ENCODE measurements around the gene ARID1A.
"Not testable (repeated sequence)": the region's sequence is repeated elsewhere in the genome, so short reads cannot be mapped to it uniquely, and the experiment has no call there.

Gene ARID1A

DNA sequence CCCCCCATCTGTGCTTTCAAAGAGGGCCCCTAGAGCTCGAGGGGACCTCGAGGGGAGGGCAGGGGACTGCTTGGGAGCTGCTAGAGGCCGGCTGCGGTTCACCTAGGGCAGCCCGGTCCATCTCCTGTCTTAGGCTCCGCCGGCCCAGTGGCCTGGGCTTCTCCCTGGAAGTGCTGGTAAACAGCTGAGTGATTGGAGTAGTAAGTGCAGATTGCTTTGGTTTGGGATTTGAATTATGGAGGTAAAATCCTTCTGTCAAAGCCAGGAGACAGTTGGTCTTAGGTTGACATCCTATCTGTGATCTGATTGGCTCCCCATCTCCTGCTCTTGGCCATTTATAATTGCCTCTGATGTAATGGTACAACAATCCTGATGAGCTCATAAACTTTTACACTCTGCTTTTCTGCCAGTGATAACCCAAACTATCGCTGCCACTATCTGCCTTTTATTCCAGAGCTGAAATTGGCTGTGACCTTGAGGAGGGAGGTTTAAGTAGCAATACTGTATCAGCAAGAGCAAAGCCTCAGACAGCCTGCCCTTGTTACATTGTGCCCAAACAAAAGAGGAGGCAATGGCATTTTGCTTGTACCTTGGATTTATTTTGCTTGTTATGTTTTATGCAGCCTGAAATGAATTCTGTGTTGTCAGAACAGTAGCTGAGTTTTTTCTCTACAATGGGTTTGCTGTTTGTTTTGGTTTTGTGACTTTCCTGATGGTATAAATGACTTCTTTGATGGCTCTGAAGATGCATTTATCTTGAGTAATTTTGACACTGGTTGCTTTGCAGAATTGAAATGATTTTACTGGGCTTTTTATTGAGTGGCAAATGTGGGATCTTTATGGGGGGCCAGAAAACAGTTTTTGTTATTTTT is 2.4 kb downstream of the ARID1A start:
- peak; percentile 84 for DNase-seq

DNA sequence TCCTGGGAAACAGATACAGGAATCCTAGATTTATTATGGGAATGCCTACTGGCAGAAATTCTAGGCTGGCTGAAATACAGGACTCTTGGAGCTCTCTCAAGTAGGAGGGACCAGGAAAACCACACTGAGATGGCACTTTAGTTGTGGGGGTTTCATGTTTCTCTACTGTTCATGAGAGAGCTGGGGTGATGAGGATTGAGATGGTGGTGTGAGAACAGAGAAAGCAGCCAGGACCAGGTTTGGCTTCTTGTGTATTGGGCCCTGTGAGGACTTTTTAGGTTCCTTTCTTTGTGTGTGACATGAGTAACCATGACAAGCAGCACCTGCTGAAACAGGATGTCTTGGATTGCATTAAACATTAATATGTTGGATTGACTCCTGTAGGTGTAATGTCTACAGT is 4.9 kb downstream of the ARID1A start:
- DNase-seq = no peak

DNA sequence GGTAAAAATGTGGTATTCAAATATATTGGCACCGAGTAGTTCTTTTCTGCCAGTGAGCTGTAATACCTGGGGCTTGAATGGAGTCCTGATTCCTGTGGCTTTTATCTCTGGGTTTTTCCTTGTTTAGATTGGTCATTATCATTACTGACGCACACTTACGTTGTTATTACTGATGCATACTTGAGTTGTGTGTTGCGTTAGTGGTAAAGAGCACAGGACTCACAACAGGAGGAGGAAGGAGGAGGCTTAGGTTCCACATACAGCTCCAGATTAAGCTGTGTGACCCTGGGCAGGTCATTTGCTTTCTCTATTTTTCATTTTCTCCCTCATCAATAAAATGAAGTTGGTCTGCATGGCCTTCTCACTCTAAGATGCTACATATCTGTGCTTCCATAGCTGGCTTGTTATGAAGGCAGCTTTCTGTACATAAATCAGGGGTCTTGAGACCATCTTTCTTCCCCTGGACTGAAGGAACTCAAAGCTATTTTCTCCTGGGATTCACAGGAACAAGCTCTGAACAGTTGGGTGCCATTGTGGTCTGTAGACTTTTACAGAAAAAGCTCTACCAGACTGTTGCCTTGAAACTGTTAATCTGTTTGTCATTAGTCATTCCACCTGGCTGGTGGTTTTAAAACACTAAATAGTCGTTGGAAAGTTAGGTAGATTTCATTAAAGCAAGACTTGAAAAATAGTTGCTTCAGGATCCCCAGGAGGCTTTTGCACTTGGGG is 5.6 kb downstream of the ARID1A start:
- no peak for DNase-seq

DNA sequence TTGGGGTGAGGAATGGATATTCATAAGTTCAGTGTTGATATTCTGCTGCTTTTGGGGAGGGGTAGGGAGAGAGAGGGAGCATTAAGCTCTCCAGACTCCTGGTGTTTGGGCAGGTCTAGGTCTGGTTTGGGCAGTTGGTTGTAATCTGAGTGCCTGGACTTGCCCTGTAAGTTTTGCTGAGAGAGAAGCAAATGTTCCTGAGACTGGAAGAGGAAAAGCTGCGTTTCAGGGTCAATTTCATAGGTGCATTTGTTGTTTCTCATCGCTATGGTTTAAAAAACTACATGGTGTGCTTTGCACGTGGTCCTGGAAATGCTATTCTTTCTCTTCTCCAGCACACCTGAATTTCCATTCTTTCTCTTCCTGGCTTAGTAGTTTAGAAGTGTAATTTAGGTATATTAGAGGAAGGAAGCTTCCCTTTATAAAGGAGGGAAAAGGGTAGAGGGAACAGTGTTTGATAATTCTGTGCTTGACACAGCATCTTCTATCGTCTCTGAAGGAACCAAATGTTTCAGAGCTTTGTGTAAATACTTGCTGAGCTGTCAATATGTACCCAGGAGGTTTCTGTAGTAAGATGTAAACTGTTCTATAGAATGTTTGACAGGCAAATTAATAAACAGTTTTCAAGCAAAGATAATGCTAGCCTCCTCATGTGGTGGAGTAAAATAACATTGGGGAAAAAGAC is 6.3 kb downstream of the ARID1A start:
- DNase-seq = no peak

DNA sequence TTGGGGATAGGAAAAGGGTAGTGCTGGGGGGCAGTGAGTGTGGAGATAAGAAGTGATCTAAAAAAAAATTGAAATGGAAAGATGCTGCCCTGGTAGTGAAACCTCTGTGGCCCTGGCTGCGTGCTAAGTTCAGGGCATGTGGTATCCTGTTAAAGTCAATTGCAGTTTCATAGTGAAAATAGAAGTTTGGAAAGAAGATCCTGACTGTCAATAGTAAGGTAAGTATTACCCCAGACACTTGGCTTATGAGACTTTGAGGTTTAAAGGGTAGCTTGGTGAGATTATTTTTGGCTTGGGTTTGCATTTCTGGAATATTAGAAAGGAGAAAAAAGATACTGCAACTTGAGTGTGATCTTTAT is 6.8 kb downstream of the ARID1A start:
- no peak for DNase-seq

DNA sequence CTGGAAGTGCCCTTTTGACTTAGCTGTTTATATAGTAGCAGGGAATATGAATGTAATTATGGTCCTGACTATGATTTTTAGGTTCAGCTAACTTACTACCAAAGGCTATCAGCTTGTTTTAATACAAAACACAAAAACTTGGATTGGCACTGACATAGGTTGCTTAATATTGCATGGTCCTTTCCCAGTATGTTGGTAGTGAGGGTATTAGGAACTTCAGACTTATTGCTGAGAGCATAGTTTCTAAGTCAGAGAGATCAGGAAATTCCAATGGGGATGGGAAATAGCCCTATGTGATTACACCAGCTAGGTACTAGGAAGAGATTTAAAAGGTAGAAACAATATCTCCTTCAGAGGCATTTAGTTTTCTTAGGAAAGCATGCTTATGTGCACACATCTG is 7.7 kb downstream of the ARID1A start:
- DNase-seq = no peak

DNA sequence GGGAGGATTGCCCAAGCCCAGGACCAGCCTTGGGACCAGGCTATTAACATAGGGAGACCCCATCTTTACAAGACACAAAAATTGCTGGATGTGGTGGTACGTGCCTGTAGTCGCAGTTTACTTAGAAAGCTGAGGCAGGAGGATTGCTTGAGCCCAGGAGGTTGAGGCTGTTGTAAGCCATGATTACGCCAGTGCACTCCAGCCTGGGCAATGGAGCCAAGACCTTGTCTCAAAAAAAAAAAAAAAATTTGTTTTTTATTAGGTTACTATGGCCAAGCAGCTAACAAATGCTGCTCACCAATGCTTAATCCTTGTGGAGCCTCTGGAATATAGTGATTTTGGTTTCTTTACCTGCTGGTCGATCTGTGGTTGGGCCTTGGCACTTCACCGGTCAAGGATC is 8.8 kb downstream of the ARID1A start:
- no peak for DNase-seq

DNA sequence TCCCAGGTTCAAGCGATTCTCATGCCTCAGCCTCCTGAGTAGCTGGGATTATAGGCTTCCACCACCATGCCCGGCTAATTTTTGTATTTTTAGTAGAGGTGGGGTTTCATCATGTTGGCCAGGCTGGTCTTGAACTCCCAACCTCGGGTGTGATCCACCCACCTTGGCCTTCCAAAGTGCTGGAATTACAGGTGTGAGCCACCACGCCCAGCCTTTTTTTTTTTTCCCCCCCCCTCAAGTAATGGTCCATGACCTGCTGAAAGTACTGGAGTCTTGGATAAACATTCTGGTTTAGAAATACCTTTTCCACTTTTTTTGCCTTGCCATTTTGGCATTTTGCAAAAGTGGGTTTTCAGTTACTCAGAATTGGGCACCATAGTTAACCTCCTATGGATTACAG is 9.4 kb downstream of the ARID1A start:
- not testable (repeated sequence) for DNase-seq

DNA sequence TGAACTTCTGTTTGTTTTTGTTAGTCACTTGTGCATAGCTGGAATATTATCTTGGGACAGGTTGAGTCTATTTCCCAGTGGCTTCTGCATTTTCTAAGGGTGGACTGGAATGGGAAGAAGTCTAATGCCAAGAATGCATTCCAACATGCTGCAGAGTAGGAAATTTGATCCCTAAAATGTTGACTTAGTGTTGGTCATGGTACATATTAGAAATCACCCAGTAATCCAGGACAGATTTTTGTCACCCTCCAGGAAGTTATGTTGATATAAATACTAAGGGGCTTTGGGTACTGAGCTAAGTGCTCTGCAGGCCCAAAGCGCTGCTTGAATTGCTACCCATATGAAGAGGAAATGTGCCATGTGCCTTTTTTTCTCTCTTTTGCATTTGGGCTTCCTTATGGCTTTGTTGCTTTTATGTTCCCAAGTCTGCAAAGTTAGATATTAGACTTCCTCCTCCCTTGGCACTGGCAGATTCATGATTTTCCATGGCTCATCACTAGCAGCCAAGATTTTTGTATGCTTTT is 10.0 kb downstream of the ARID1A start:
- DNase-seq = no peak

DNA sequence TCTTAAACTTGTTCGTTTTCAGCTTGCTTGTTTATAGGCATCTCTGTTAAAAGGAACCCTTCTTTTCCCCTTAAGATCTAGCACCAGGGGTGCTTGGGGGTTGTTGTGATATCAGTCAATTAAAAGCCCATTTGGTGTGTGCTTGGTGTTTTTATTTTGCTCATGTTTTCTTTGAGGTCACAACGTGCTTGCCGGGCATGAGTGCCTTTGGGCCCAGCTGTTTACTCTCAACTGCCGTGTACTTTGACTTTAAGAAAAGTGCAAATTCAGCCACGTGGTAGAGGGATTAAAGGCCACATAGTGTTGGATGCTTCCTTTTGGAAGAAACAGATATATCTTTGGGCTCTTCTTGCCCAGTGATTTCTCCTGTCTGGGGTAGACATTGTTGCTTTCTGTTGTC is 10.5 kb downstream of the ARID1A start:
- no peak for DNase-seq

DNA sequence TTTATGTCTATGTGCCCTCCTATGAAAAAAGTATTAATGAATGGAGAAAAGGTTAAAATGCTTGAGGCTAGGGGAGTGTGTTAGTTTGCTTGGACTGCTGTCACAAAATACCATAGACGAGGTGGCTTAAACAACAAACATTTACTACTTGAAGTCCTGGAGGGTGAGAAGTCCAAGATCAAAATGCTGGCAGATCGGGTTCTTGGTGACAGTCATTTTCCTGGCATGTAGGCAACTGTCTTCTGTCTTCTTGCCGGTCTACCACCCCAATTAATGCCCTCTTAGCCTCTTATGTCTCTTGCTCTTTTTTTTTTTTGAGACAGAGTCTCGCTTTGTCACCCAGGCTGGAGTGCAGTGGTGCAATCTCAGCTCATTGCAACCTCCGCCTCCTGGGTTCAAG is 15.0 kb downstream of the ARID1A start:
- no peak for DNase-seq

DNA sequence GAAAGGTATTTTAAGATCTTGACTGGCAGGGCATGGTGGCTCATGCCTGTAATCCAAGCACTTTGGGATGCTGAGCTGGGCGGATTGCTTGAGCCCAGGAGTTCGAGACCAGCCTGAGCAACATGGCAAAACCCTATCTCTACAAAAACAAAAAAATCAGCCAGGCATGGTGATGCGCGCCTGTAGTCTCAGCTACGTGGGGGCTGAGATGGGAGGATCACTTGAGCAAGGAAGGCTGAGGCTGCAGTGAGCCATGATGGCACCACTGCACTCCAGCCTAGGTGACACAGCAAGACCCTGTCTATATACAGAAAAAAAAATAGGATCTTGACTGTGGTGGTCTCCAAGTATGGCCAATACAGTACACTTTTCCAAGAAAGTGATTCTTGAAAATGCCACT is 16.0 kb downstream of the ARID1A start:
- DNase-seq = no peak

DNA sequence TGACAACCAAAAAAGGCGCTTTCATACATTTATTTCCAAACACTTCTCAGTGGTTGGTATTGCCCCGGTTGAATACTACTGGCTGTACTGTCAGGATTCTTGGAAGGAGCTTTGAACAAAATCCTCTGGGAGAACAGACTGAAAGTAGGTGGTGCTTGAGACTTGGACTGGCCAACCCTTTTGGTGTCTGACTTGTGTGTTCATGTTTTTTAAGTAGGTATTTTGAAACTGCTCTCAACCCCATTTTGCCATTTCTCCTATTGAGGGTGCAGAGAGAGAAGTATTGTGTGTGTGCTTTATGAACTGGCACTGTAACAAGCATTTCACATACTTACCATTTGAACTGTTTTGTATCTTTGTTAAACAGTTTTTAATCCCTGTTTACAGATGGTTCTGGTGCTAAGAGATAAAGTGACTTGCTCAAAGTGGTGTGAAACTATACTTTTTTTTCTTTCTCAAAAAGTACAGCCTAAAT is 21.2 kb downstream of the ARID1A start:
- no peak for DNase-seq

DNA sequence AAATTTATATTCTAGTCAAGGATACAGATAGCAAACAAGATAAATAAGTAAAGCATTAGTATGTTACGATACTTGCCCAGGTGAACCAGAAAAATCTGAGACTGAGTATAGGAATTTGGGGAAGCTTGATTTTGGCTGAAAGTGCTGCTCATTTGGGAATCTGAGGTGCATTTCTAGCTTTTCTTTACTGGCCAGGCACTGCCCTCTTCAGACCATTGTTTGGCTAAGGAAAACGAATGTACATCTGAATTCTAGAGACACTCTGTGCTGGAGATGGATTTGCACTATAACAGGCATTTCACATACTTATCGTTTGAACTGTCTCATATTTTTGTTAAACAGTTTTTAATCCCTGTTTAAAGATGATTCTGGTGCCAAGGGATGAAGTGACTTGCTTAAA is 23.4 kb downstream of the ARID1A start:
- DNase-seq = no peak

DNA sequence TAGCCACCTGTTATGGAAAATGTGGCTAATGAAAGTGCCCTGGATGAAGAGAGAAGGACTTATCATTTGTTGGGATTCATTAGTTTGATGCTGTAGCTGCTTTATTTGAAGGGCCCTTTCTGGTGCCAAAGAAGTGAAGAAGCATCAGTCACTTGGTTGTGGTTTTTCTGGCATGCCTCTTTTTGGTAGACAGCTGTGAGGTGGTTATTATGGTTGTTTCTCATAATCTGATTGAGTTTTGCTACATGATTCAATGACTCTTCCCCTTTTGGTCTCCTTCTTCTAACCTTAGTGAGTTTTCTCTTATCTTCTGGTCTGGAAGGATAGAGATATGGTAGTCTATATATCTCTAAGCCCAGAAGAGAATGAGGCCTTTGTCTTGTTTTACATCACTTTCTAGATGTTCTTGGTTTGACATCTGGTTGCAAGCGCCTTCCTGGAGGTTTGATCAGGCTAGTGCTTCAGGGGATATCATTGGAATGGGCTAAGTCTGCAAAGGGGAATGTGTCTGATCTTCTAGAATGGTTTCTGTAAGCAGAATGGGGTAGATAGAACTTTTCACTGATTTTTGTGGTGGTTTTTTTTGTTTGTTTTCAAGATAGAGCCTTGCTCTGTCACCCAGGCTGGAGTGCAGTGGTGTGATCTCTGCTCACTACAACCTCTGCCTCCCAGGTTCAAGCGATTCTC is 26.0 kb downstream of the ARID1A start:
- DNase-seq = peak; percentile 34

DNA sequence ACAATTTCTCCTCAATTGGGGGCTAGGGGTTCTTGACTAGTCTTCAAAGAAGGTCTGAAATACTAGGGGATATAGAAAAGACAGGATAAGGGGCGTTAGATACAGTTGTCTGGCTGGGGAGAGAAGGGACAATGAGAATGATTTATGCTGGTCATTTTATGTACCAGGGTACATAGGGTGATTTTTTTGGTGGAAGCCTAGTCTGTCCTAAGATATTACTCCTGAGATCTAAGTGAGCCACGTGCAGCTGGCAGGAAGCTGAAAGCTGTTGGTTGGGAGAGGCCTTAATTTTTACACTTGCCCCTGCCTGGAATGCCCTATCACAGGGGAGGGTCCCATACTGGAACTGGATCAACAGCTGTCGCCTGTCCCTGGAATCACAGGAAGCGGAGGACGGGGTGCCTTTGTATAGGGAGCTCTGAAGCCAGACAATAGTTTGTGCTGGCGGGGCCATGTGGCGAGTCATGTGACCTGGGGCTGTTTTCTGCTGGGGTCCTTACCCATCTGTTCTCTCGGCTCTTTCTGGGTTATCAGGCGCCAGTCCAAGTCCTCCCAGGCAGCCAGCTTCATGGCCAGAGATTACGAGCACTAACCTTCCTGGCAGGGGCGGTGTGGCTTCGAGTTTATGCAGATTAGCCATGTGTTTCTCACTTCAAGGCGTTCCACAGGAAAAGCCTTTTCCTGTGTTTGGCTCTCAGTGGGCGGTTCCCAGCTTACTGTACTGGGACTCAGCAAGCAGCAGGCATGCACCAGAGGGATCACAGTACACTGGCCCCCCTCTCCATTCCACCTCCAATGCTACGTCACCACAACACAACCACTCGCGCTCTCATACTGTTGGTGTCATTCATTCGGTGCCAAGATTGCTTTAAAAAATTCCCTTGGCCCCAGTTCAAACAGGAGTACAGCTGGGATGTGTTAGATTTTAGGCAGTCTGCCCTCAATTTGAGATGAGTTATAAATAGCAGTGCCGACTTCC is 27.5 kb downstream of the ARID1A start:
- DNase-seq = peak; percentile 60

DNA sequence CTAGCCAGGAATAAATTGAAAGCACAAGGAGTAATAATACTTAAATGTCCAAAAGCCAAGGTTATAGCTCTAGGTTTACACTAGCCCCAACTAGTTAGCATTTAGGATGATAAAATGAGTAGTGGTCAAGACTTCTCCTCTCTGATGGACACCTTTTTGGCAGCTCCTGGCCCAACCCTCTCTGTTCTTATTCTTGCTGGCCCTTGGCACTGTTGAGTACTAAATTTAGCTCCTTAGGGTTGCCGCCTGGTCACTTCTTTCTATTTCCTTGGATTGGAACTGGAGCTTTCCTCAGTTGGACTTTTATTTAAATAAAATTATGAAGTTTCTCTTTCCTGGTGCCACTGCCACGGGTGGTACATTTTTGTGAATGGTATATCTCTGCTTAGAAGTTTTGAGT is 28.3 kb downstream of the ARID1A start:
- no peak for DNase-seq

DNA sequence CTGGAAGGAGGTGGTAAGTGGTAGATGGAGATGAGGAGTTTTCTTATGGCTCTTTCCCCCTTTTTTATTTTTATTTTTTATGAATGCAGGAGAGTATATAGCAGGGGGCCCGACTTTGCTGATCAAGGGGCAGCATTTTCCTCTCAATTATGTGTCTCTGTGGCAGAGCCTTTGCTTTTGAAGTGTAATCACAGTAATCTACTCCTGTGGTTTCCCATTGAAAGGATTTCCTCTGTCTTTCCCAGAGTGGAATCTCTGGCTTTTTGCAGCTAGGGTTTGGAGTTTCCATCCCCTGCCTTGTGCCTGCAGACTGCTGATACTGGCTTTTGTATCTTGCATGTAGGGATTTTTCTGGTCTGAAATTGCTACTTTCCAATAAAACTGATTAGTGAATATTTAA is 29.1 kb downstream of the ARID1A start:
- no peak for DNase-seq

DNA sequence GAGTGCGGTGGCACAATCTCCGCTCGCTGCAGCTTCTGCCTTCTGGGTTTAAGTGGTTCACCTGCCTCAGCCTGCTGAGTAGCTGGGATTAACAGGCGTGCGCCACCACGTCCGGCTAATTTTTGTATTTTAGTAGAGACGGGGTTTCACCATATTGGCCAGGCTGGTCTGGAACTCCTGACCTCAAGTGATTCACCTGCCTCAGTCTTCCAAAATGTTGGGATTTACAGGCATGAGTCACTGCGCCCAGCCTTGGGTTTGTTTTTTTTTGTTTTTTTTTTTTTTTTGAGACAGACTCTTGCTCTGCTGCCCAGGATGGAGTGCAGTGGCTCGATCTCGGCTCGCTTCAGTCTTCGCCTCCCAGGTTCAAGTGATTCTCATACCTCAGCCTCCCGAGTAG is 30.1 kb downstream of the ARID1A start:
- DNase-seq = not testable (repeated sequence)

DNA sequence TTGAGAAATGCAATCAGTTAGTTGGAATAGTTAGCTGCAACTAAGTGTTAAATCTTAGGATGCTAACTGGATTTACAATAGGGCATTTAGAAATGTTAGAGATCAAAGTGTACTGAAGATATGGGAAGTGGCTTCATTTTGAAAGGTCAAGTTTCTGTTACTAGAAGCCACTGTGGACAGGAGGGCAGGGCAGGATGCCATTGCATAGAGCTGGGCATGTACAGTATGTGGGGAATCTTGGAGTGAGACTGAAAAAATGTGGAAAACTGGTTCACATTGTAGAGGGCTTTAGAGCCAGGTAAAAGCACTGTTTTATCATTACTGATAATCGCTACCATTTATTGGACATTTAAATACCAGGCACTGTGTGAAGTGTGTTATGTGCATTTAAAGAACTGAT is 31.0 kb downstream of the ARID1A start:
- DNase-seq = no peak

DNA sequence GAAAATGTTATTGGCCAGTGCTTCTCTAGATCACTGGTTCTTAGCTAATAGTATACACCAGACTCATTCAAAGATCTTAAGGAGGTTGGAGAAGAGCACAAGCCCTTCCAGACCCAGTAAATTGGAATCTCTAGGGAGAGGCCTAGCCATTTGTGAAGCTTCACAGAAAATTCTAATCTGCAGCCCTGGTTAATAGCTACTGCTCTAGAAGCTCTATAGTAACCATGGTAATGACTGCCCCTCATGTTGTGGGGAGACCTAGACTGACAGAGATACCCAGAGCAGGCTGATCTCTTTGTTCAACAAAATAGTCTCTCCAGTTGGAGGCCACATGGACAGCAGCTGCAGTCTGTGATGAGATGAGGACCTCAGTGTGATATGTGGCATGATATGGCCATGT is 31.7 kb downstream of the ARID1A start:
- DNase-seq = no peak

DNA sequence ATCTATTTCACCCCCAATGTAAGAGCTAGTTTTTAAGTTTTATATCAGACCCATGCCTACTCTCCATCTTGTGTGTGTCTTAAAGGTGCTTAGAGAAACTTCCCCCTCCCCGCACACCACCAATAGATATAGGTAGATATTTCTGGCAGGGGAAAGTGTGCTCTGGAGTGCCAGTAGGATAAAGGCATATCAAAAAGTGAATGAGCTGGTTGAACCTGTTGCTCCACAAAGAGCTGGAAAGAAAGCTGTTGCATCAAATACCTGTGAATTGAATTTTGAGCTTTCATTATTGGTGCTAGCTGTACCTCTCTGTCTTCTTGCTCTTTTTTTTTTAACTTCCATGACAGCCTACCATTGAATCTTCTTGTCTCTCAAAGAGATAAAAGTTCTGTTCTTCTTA is 32.8 kb downstream of the ARID1A start:
- no peak for DNase-seq
